NCI-H1105 treated with DMSO at 0.1 percent for 48 hours (cell line): ENCODE measurements around the gene PCMT1.
A peak's percentile ranks its signal among the peaks of the same experiment; 100 is the strongest.
"Not testable (repeated sequence)": the region's sequence is repeated elsewhere in the genome, so short reads cannot be mapped to it uniquely, and the experiment has no call there.

Experiments
- DNase-seq: peaks from one replicate; lab custom pipeline; 2025; lab: John Stamatoyannopoulos, UW

Gene PCMT1

DNA sequence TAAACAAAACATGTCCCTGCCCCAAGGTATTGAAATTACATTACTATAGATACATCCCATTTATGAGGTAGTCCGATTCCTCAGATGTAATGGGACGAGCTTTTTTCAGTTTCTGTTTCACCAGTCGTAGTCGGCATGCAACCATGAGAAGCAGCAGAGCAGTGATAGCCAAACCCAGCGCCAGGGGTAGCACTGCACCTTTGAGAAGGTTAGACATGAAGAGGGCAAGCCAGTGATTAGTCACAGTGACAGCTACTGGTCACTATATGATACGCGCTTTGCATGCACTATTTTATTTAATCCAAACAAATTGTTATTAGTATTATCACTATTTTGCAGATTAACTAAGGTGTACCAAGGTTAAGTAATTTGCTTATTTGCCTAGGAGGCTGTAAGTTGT, 71.0 kb downstream of the PCMT1 start:
- no peak for DNase-seq

DNA sequence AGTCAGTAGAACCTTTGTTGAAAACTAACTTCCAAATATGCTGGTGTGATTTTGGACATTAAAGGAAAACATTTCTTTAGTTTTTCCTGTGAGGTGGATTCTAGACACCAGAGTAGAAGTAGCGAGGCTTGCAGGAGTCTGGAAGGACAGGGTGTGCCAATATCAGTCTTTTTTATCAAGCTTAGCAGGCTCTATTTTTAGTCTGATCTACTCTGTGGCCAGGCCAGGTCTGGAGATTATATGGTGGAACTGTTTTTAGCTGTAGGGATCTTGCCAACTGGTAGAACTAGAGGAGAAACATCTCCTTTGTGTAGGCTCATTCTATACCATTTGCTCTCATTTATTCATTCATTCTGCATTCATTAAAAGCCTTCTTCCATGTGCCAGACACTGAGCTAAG, 72.0 kb downstream of the PCMT1 start:
- DNase-seq: no peak

DNA sequence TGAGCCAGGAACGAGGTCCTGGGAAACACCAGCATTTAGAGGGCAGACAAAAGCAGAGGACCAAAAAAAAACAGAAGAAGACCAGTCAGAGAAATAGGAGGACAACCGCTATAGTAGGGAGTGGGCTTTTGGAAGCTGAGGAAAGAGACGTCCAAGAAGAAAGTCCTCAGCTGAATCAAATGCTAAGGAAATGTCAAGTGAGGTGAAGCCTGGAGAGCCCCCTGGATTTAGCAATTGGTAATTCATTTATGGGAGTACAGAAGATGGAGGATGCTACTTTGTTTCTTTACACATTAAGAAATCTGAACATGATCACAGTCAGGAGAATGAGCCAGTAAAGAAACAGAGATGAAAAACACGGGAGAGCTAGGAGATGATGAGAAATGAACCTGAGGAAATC, 73.5 kb downstream of the PCMT1 start:
- DNase-seq: no peak

DNA sequence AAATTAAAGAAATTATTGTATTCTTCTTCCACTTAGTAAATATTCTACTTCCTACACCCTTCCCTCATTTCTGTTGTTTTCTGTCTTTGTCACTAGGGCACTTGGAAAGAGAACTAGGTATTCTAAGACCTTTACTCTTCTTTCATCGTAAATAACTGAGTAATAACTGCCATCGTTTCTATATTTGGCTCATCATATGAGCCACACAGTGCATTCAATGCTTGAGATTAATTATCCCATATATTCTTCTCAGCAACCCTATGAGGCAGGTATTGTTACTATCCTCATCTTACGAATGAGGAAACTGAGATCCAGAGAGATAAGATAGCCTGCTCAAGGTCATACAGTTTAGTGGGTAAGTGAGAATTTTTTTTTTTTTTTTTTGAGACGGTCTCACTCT, 75.8 kb downstream of the PCMT1 start:
- no peak for DNase-seq

DNA sequence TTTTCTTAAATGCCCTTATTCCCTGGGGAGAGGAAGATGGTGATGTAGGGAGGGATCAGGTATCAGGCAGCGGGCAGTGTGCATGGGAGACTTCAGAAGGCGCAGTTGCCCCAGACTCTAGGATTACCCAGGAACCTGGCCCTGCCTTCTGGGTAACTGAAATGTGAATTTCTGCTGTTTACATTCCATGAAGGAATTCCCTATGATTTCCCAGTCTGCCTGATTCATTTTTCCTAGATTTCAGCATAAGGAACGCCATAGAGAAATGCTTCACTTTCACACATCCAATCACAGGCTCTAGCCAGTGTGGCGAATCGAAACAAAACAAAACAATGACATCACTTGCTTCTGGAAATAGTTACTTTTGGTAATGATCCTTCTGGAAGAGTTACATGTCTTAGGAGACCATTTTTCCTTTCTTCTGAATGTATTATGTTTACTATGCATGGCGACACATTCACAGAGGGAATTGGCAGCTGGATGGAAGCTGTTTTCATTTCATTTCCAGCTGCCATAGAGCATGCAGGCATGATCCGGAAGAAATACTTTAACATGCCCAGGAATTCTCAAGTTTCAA, 81.3 kb downstream of the PCMT1 start:
- DNase-seq: no peak

DNA sequence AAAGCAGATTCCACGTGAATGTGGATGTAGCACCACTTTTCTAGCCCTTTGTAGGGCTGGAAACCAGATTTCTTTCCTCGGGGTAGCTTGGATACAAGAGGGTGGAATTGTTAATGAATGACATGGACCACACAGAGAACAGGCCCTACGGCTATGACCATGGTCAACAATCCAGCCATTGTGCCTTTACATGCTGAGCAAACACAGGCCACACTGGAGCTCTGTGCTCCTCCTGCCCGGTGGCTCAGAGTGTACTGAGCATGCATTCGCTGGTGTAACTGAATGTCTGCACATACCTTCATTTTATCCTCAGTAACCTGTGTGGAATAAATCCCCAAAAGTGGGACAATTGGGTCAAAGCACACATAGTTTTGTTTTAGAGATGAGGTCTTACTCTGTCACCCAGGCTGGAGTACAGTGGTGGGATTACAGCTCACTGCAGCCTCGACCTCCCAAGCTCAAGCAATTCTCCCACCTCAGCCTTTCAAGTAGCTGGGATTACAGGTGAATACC, 81.8 kb downstream of the PCMT1 start:
- DNase-seq: no peak

DNA sequence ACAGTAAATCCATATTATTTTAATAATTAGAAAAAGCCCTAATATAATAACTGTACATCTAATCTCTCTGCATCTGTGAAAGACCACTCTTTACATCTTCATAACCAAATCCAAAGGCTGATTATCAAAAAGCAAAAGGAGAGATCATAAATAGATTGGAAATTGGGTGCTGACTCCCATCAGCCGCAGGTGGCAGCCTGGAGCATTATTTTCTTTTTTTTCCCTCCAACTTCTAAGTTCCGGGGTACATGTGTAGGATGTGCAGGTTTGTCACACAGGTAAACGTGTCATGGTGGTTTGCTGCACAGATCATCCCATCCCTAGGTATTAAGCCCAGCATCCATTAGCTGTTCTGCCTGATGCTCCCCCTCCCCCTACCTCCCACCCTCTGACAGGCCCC, 84.1 kb downstream of the PCMT1 start:
- no peak for DNase-seq

DNA sequence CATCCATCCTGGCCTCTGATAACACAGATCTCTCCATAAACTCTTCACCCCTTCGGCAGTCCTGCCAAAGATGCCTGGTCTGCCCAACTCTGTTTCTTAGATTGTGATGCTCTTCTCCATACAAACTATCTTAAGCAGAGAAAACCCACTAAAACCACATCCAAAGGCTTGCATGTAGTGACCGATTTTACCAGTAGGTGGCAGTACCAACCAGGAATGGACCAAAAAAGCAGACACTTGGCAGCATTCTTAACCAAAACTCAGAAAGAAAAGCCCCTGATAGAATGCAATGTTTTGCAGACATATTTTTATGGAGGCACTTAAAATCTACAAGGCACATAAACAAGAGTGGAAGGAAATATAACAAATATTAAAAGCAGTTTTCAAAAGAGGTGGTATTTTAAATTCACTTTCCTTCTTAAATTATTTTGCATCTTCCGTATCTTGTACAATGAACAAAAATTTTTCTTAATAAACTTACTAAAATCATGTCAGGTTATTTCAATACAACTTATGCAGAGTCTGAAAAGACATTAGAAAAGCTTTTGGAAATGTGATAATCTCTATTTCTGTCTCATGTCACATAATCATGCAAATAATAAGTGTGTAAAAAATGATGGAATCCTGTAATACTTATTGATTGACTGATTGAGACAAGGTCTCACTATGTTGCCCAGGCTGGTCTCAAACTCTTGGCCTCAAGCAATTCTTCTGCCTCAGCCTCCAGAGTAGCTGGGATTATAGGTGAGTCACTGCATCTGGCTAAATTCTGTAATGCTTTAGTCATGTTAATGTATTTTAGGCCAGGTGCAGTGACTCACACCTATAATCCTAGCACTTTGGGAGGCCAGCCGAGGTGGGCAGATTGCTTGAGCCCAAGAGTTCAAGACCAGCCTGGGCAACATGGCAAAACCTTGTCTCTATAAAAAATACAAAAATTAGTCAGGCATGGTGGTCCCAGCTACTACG, 85.3 kb downstream of the PCMT1 start:
- DNase-seq: peak; percentile 53

DNA sequence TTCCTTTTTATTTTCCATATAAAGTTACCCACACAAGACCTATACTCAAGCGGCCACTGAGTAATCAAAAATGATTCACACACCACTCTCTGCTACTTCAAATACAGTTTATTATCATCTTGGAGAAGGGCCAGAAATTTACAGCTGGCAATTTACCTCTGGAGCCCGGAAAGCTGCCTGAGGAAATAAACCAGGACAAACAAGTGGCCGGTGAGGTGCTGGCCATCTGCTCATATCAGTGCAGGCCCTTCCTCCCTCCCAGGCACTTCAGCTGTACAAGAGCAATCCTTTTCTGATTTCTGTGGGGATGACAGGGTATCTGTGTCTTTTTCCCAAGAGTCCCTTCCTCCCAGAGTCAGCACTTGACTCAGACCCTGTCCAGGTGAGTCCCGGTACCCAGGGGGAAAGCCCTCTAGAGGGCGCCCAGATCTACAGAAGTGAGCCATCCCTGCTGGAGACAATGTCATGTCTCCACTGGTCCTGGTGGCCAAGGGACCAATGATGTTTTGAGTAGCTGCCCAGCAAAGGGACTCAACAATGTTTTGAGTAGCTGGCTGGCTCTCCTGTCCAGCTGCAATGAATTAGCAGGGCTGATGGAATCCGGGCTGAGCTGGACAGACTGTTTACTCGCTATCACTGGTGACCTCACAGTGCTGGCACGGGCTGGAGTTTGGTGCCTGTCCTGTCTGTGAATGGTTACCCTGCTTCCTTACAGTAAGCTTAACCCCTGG, 91.0 kb downstream of the PCMT1 start:
- DNase-seq: peak; percentile 97

DNA sequence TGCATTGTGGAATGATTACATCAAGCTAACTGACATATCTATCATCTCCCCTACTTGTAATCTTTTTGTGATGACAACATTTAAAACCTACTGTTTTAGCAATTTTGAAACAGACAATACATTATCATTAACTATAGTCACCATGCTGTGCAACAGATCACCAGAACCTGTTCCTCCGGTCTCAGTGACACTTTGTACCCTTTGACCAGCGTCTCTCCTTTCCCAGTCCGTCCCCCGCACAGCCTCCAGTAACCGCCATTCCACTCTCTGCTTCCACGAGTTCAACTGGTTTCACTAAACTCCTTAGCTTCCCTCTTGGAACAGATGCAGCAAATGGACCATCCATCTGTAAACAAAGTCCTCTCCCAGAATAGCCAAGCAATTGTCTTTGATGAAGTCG, 92.8 kb downstream of the PCMT1 start:
- no peak for DNase-seq

DNA sequence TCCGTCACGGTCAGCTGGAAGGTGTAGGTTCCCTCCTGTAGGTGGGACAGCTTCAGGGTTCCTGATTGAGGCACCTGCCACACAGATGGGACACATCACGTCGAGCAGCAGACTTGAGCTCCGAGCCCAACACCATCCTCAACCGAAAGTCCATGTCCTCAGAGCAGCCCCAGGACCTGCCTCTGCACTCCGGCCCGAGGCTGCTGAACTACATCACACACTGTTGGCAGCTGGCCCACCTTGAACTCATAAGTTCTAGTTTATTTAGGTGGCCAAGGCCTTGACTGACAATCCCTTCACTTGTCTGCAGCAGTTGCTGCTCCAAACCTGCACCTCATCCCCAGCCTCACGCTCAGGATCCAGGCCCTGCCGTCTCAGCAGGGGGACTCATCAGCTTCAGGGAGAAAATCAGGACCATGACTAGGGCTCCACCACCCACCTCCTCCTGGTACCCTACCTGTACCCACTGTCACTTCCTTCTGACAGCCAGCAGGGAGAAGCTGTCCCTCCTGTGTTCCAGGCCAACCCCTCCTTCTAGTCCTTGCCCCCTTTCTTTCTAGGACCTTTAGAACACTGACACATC, 93.6 kb downstream of the PCMT1 start:
- no peak for DNase-seq

DNA sequence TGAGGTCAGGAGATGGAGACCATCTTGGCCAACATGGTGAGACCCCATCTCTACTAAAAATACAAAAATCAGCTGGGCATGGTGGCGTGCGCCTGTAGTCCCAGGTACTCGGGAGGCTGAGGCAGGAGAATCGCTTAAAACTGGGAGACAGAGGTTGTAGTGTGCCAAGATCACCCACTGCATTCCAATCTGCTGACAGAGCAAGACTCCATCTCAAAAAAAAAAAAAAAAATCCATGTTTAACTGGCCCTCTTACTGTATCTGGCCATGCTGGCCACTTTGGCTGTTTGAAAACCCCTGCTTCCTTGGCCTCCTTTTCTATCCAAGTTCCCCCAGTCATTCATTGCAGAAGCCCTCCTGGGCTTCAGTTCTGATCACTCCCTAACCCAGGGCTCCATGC, 94.5 kb downstream of the PCMT1 start:
- not testable (repeated sequence) for DNase-seq

DNA sequence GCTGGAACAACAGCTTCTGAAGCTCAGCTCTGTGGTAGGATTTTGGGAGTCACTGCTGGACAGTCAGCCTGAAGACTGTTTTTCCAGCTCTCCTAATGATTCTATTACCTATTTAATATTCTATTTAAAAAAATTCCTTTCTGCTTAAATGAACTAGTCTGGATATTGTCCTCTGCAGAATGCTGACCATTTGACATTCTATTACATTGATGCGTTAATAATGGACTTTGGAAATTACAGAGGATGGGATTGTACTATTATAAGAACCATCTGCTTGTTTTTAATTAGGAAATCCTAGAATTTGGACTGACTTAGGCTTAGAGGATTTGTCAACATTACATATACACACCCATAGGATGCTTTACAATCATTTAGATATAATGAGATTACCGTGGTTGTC, 94.9 kb downstream of the PCMT1 start:
- no peak for DNase-seq

DNA sequence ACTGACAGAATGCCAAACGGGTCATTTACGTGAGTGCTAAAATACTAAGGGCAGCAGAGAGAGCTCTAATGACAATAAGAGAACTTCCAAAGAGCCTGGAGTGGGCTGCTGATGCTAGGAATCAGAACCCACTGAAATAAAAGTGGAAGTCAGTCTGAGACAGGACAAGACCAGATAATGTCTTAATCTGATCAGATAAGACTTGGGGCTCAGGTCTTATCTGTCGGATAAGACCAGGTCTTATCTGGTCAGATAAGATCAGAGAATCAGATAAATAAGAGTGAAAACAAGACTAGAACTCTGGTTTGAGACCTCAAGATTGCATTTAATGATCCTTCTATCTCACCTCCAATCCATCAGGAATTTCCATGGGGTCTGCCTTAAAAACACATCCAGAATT, 96.0 kb downstream of the PCMT1 start:
- DNase-seq: no peak

DNA sequence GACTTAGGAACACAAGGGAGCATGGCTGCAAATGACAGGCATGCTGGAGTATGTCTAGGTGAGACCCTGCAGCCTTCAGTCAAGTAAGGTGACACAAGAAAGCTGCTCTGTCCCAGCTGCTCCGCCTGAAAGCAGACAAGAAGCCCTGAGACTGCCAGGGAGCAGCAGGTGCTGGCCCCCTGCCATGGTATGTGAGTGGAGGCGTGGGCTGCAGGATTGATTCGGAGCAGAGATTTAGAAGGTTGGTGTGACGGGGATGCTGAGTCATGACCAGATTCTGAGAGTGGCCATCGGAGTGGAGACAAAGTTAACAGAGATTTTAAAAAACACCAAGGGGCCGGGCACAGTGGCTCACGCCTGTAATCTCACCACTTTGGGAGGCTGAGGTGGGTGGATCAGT, 96.8 kb downstream of the PCMT1 start:
- peak; percentile 52 for DNase-seq

DNA sequence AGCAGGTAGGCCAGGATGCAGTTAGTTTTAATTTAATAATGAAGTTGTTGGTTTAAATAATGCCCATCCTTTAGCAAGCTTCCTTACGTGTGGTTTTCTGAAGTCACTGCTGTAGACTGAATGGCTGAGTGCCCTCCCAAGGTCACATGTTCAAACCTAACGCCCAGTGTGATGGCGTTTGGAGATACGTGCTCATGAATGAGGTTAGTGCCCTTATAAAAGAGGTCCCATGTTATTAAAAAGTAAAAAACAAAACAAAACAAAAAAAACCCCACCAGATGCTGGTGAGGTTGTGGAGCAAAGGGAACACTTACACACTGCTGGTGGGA, 98.4 kb downstream of the PCMT1 start:
- no peak for DNase-seq

DNA sequence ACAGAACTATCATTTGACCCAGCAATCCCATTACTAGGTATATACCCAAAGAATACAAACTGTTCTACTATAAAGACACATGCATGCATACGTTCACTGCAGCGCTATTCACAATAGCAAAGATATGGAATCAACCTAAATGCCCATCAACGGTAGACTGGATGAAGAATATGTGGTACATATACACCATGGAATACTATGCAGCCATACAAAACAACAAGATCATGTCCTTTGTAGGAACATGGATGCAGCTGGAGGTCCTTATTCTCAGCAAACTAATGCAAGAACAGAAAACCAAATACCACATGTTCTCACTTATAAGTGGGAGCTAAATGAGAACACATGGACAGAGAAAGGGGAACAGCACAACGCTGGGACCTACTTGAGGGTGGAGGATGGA, 98.8 kb downstream of the PCMT1 start:
- not testable (repeated sequence) for DNase-seq

DNA sequence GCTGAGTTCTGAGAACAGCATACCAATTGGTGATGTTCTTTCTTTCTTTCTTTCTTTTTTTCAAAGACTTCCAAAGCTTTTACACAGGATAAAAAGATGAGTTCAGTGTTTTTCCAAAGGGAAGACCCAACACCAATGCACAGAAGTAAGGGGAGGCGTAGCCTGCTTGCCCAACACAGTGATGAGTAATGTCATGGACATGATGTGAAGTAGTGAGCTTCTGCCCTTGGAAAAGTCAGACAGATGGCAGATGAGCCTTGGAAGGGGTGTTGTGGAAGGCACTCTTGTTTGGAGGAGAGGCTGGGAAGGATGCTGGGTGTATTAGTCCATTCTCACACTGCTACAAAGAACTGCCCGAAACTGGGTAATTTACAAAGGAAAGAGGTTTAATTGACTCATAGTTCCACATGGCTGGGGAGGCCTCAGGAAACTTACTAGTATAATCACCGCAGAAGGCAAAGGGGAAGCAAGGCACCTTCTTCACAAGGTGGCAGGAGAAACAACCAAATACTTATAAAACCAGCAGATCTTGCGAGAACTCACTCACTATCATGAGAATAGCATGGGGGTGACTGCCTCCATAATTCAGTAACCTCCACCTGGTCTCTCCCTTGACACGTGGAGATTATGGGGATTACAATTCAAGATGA, 102.0 kb downstream of the PCMT1 start:
- no peak for DNase-seq

DNA sequence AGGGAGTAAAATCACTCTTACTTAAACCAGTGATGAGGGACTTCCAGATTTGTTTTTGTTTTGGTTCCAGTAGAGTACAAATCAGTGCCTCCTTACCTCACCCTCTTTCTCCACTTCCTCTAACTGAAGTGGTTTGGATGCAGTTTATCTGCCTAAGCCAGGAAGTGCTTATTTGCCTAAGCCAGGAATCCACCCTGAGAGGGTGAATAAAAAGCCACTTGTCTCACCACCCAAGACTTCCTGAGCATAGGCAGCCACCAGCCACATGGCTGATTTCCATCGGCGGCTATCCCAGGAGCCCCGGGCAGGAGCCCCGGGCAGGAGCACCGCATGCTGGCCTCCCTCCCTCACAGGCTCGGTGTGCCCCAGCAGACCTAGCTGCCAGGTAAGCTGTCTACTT, 102.6 kb downstream of the PCMT1 start:
- no peak for DNase-seq

DNA sequence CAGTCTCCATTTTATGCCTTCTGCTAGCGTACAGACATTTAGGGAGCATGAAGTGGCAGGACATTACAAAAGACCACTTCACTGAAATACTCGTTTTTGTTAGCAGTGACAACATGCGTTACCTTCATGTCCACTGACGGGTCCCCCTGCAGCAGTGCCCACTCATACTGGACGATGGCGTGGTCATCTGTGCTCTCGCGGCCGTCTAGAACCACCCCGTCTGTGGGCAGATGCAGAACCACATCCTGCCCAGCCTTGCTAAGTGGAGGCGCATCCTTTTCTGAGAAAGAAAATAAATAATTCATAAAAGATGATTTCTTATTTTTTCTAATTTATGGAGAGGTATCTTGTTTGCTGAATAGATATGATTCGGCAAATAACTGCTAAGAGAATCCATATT, 103.3 kb downstream of the PCMT1 start:
- DNase-seq: no peak

DNA sequence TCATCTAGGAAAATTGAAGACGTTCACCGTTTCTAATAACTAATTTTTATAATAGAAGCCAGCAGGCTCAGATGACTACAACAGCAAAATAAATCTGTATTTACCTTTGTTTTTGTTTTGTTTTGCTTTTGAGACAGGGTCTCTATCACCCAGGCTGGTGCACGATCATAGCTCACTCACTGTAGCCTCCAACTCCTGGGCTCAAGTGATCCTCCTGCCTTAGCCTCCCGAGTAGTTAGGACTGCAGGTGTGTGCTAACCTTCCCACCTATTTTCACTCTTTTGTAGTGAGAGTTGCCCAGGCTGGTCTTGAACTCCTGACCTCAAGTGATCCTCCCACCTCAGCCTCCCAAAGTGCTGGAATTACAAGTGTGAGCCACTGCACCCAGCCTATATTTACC, 104.5 kb downstream of the PCMT1 start:
- not testable (repeated sequence) for DNase-seq

DNA sequence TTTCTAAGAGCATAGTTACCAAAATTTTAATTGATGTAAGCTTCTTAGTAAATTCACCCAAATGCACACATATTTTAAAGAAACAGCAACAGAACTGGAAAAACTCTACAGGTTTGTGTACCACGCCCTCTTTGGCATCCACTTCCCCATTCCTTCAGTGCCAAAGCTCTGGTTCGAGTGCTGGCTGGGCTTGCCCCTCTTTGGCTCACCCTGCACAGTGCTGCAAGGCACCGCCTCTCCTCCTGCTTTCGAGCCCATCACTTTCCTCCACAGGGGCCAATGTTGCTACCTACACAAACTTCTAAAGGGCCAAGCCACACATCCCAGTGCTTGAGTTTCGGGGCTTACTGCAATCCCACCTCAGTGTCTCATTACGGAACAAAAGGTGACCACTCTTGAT, 105.0 kb downstream of the PCMT1 start:
- no peak for DNase-seq
